Endothelial cell of umbilical vein (primary cell): Measurements from ENCODE around the gene EHBP1L1. TPM values are rescaled to one million over a fixed set of nuclear protein-coding genes. Genes with fewer than 3 reads are reported as not detected.

Experiments
- BruUV-seq: library from RNA; stranded (reverse); fragments of 400-500 nt; replicated peaks from 2 replicates; lab custom pipeline; 2021; lab: Mats Ljungman, UMichigan
- CTCF ChIA-PET: fragments of 300-600, 350-600 bp; sonication (Branson Sonifier 250); formaldehyde crosslinking; loops from one replicate; lab custom pipeline; 2021; ENCODE audit warnings: antibody characterized with exemption, inconsistent platforms; lab: Charles Lee
- POLR2A ChIA-PET: fragments of 300-600, 350-600 bp; sonication (Branson Sonifier 250); formaldehyde crosslinking; loops from one replicate; lab custom pipeline; 2021; ENCODE audit warnings: antibody characterized with exemption, inconsistent platforms; lab: Charles Lee
- DNase-seq: peaks from one replicate; pipeline ENCODE4 v3.0.0-alpha.2; 2011; ENCODE audit warnings: low read depth, low spot score
- FAIRE-seq: peaks from 2 replicates; lab custom pipeline; 2011; peaks lifted over from hg19 to GRCh38; lab: Jason Lieb, UNC
- H2AFZ ChIP-seq: 2 replicates; pipeline ENCODE4 v1.6.0; 2012; ENCODE audit warnings: low read depth, low read length, control low read depth, inconsistent platforms
- H3K27ac ChIP-seq: 2 replicates; pipeline ENCODE4 v1.5.1; 2011; ENCODE audit warnings: low read depth, mild to moderate bottlenecking, control low read depth, low read length, moderate library complexity; ENCODE audit not compliant: insufficient read depth
- H3K27me3 ChIP-seq, 2 experiments: 2 replicates each; pipeline versions ENCODE4 v1.6.0 to v1.6.1; 2011; ENCODE audit warnings: low read length in 2 of 2, mixed read lengths in 1 of 2; ENCODE audit not compliant: control insufficient read depth in 2 of 2, insufficient read depth in 2 of 2
- H3K36me3 ChIP-seq, 2 experiments: 2 replicates in 1 of 2; 3 replicates in 1 of 2; pipeline ENCODE4 v1.5.1; 2011; ENCODE audit warnings: low read length in 2 of 2, mild to moderate bottlenecking in 1 of 2, moderate library complexity in 1 of 2; ENCODE audit not compliant: control insufficient read depth in 2 of 2, insufficient read depth in 2 of 2; ENCODE audit errors: extremely low read depth in 1 of 2
- H3K4me1 ChIP-seq: 3 replicates; pipeline ENCODE4 v1.5.1; 2011; ENCODE audit warnings: mild to moderate bottlenecking, low read length; ENCODE audit not compliant: control insufficient read depth, insufficient read depth; ENCODE audit errors: extremely low read depth
- H3K4me2 ChIP-seq: 2 replicates; pipeline ENCODE4 v1.6.1; 2011; ENCODE audit warnings: low read length, control low read depth, mixed read lengths; ENCODE audit not compliant: insufficient read depth
- H3K4me3 ChIP-seq, 3 experiments: fragments of 200-600 bp in 1 of 3; sonication (generic), shearing (Covaris generic) in 1 of 3; replicated peaks in 1 of 3; 2 replicates each; pipeline ENCODE4 v1.5.1; 2011 to 2016; ENCODE audit warnings: control low read depth in 3 of 3, low read length in 3 of 3, mild to moderate bottlenecking in 2 of 3, inconsistent platforms in 1 of 3, low read depth in 1 of 3, moderate library complexity in 1 of 3; ENCODE audit not compliant: insufficient read depth in 1 of 3
- H3K79me2 ChIP-seq: 2 replicates; pipeline ENCODE4 v1.6.0; 2012; ENCODE audit warnings: low read length, inconsistent platforms; ENCODE audit not compliant: control insufficient read depth, insufficient read depth
- H3K9ac ChIP-seq: replicated peaks from 2 replicates; pipeline ENCODE3; 2011; ENCODE audit warnings: low read length, control low read depth; ENCODE audit not compliant: insufficient read depth; ENCODE audit errors: extremely low read depth
- H3K9me1 ChIP-seq: replicated peaks from 3 replicates; pipeline ENCODE4 v1.6.0; 2011; ENCODE audit warnings: mild to moderate bottlenecking, low read length; ENCODE audit not compliant: control insufficient read depth, insufficient read depth; ENCODE audit errors: extremely low read depth
- H3K9me3 ChIP-seq: replicated peaks from 2 replicates; pipeline ENCODE4 v1.5.1; 2012; ENCODE audit warnings: low read length, inconsistent platforms; ENCODE audit not compliant: control insufficient read depth, insufficient read depth
- H4K20me1 ChIP-seq: replicated peaks from 2 replicates; pipeline ENCODE3; 2011; ENCODE audit warnings: mild to moderate bottlenecking, low read length; ENCODE audit not compliant: control insufficient read depth, insufficient read depth; ENCODE audit errors: extremely low read depth
- FOS ChIP-seq: IDR thresholded peaks from 2 replicates; pipeline ENCODE4 v1.6.1; 2011; ENCODE audit warnings: mild to moderate bottlenecking, low read length, moderate library complexity, borderline replicate concordance; ENCODE audit not compliant: insufficient read depth
- GATA2 ChIP-seq: IDR thresholded peaks from 2 replicates; pipeline ENCODE4 v1.7.0; 2011; ENCODE audit warnings: low read depth, mild to moderate bottlenecking, moderate library complexity, mixed read lengths, low read length; ENCODE audit not compliant: insufficient read length, insufficient read depth
- JUN ChIP-seq: IDR thresholded peaks from 2 replicates; pipeline ENCODE4 v1.6.1; 2011; ENCODE audit warnings: borderline replicate concordance, low read depth; ENCODE audit not compliant: insufficient read length, insufficient read depth
- MYC ChIP-seq: IDR thresholded peaks from one replicate; pipeline ENCODE4 v1.6.1; 2011; ENCODE audit warnings: mild to moderate bottlenecking, low read depth, low read length
- POLR2A ChIP-seq: IDR thresholded peaks from 2 replicates; pipeline ENCODE4 v1.6.1; 2012; ENCODE audit warnings: low read depth, mild to moderate bottlenecking, control low read depth, low read length
- POLR2AphosphoS5 ChIP-seq: IDR thresholded peaks from 2 replicates; pipeline ENCODE4 v1.6.1; 2012; ENCODE audit warnings: low read depth, mild to moderate bottlenecking, control low read depth, low read length, moderate library complexity; ENCODE audit not compliant: insufficient read depth
- dilution Hi-C: fragments of 300-500 bp; cut with MboI; formaldehyde crosslinking; loops from one replicate; pipeline ENCODE4 v1.15.0; 2019; ENCODE audit warnings: low sequenced_read_pairs; ENCODE audit not compliant: extremely low pct_ligation_motif_present
- intact Hi-C: fragments of 100-400 bp; cut with micrococcal nuclease; formaldehyde crosslinking; loops from one replicate; pipeline ENCODE4 v1.10.0; 2022
- polyA plus RNA-seq, 4 experiments: library from polyadenylated mRNA; depleted of rRNA in 3 of 4; stranded (reverse) in 3 of 4; unstranded in 1 of 4; fragments of >200 nt; gene quantifications; 2 replicates each; pipeline versions ENCODE4 v1.2.1 to v1.2.3, GENCODE V29; 2011 to 2012; ENCODE audit warnings: missing spikeins in 1 of 4
- total RNA-seq: library from RNA; stranded (reverse); gene quantifications from 2 replicates; pipeline ENCODE4 v1.2.3, GENCODE V29; 2021

The EHBP1L1 gene
- total and polyA plus RNA-seq, 2 donors (not counting 3 experiments of a cell fraction or from before 2014, with no cell fraction given), result 12.7 to 19.7 TPM

GRCh38 chr11:65558002-65558929 lies 17.6 kb upstream of the EHBP1L1 start, which contains the start of gene LTBP3:
LTBP3 (minus strand) TSS chr11:65558359; CDS start chr11:65557959, 400 bp downstream.
- Histone ChIP-seq H3K9me3 (no peaks in the 10 kb centered on the region), H3K27me3 (no peaks in the 10 kb centered on the region), H3K9me1 (no peaks in the 10 kb centered on the region), H3K36me3 (no peaks in the 10 kb centered on the region), H3K4me2 (peak within 1 kb of the TSS; percentile 68), H3K27ac (peak within 1 kb of the TSS; percentile 78), H3K4me3 (peak within 1 kb of the TSS; percentile 25 to 52 (median 48)), H4K20me1 (no peaks in the 10 kb centered on the region), H3K9ac (peak within 1 kb of the TSS; percentile 61), H2AFZ (no peak within 1 kb of the TSS), H3K4me1 (peaks cover 60% of the 10 kb centered on the region), H3K79me2 (peaks cover 22% of the 10 kb centered on the region)
- FAIRE-seq (peak; percentile 91), DNase-seq (peak; percentile 84)
- intact Hi-C loops, result loop anchor here (1.0 kb wide), 1 partner anchor 16 kb away; no protein-coding TSS in a partner anchor
- dilution Hi-C loops, result no loop called here
- BruUV-seq, result no TSS peak
- CTCF ChIA-PET, result interaction anchor here (1.5 to 4.3 kb wide), 5 partner anchors 9 to 30 kb away, joined by 5 to 54 read pairs (median 17); partner anchors contain the start of genes FAM89B and ZNRD2
- POLR2A ChIA-PET, result interaction anchor here (1.3 kb wide), 1 partner anchor 18 kb away, joined by 3 read pairs; no protein-coding TSS in a partner anchor
- TF ChIP-seq POLR2A, result peak; percentile 62
- TF ChIP-seq JUN, result no peak
- TF ChIP-seq POLR2AphosphoS5, result peak; percentile 85
- no peak for TF ChIP-seq GATA2
- TF ChIP-seq FOS, result no peak
- TF ChIP-seq MYC, result no peak
